DOHH2 (cell line): ENCODE measurements around the gene HSD3B7.

Experiments
- CTCF ChIP-seq: fragments of 200-600 bp; sonication (generic); IDR thresholded peaks from one replicate; pipeline ENCODE4 v1.5.1; 2014; ENCODE audit warnings: antibody characterized with exemption, mild to moderate bottlenecking, low read depth, low read length; ENCODE audit not compliant: poor library complexity, severe bottlenecking
- EZH2phosphoT487 ChIP-seq: fragments of 200-600 bp; sonication (generic); IDR thresholded peaks from 2 replicates; pipeline ENCODE4 v1.6.1; 2017; ENCODE audit warnings: borderline replicate concordance, mild to moderate bottlenecking, antibody characterized with exemption, low read length, moderate library complexity, mixed read lengths

- TF ChIP-seq CTCF (no peak), EZH2phosphoT487 (no peak)
These were observed 42.6 kb upstream of the HSD3B7 start for GRCh38 chr16:30942426-30942806.
